Spleen (tissue), 7 donors: ENCODE measurements around the gene RBM47.

Source experiments
- POLR2A ChIP-seq, 3 donors: fragments of 450-650 bp; IDR thresholded peaks; one replicate each; pipeline ENCODE4 v1.5.1; 2017; ENCODE audit warnings: antibody characterized with exemption in 3 of 3, mild to moderate bottlenecking in 1 of 3
- POLR2AphosphoS5 ChIP-seq, 3 donors: sonication (generic); formaldehyde crosslinking; IDR thresholded peaks; one replicate each; pipeline ENCODE4 v1.5.1; 2017; ENCODE audit warnings: antibody characterized with exemption in 3 of 3
- TF ChIP-seq, protein P1 (sequence below), 11 experiments: fragments of 200-600 bp in 7 of 11; fragments of 450-650 bp in 4 of 11; sonication (generic) in 4 of 11; IDR thresholded peaks in 8 of 11; conservative IDR thresholded peaks in 3 of 11; 1 replicate in 7 of 11; 2 replicates in 4 of 11; pipeline versions ENCODE4 v1.4.0 to v1.8.0; 2016 to 2021; ENCODE audit warnings: antibody characterized with exemption in 11 of 11, inconsistent platforms in 4 of 11, mild to moderate bottlenecking in 1 of 11
- donor health status: DM: no; HTN: no; CAD: no; lungs with moderate emphysema.
- donor health status: DM: no; HTN: no; CAD: no.
- donor health status: DM: no; HTN: no; CAD: no.

DNA sequence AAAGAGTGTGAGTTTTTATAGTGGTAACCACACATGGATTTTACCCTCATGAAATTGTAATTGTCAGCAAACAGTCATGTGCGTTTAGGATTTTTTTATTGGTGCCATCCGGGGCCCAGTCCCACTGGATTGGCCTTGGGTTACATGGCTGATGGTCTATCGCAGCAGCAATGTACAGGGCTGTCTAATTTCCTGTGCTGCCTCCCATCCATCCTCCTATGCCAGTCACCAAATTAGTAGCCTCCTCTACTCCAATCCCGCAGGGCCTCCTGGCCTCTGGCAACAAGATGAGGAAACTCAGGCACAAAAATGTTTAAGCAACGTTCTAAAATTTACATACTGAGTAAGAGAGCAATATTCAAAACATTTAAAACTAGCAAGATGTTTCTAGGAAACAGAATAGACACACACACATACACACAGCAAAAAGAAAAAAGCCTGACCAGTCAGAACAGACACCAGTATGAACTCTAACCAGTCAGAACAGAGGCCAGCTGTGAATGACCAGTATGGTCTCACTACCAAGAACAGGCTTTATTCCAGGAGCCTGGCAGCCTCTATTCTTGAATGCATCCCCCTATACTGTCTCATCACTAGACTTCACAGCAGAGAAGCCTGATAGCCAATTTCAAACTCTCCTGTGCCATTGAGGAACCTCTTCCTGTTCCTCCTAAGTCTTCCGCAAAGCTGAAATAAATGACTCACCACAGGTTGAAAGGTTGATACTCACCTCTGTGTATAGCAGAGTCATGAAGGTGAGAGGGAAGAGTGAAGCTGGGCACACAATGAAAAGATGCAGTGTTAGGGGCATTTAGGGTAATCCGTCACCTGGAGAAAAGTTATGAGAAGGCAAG lies 251.9 kb downstream of the RBM47 start:
- TF ChIP-seq, protein P1, sequence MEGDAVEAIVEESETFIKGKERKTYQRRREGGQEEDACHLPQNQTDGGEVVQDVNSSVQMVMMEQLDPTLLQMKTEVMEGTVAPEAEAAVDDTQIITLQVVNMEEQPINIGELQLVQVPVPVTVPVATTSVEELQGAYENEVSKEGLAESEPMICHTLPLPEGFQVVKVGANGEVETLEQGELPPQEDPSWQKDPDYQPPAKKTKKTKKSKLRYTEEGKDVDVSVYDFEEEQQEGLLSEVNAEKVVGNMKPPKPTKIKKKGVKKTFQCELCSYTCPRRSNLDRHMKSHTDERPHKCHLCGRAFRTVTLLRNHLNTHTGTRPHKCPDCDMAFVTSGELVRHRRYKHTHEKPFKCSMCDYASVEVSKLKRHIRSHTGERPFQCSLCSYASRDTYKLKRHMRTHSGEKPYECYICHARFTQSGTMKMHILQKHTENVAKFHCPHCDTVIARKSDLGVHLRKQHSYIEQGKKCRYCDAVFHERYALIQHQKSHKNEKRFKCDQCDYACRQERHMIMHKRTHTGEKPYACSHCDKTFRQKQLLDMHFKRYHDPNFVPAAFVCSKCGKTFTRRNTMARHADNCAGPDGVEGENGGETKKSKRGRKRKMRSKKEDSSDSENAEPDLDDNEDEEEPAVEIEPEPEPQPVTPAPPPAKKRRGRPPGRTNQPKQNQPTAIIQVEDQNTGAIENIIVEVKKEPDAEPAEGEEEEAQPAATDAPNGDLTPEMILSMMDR (IDR thresholded peaks at IDR 0.05 in 8 of 11, conservative IDR thresholded peaks at IDR 0.05 in 3 of 11) = no peak
- TF ChIP-seq POLR2AphosphoS5 (IDR thresholded peaks at IDR 0.05) (no peak), POLR2A (IDR thresholded peaks at IDR 0.05) (no peak)
